Mesenteric fat pad (tissue), 1 donor: Measurements from ENCODE around the gene KATNA1. TPM values are rescaled to one million over a fixed set of nuclear protein-coding genes. Genes with fewer than 3 reads are reported as not detected.
"Not testable (repeated sequence)": the region's sequence is repeated elsewhere in the genome, so short reads cannot be mapped to it uniquely, and the experiment has no call there.

Source experiments
- DNase-seq: peaks from one replicate; pipeline ENCODE4 v3.0.0-alpha.2; 2020; ENCODE audit warnings: low spot score
- long read RNA-seq: library from polyadenylated mRNA; unstranded; transcript quantifications from one replicate; pipeline ENCODE4 v2.0.0, GENCODE V29; 2020
- total RNA-seq: library from RNA; stranded (reverse); fragmentation: NEBNext Ultra II Directional; extraction: Animal tissue kit (Norgen Biotek cat#: 25700); gene quantifications from one replicate; pipeline ENCODE4 v1.2.1, GENCODE V29; 2021
- donor health status: DM: yes; HTN: yes; CAD: no.

The KATNA1 gene
- total RNA-seq, result 16.5 TPM
- long read RNA-seq, transcript KATNA1-203 (11 exons, 1,984 nt), result major isoform, 53 of 72 reads
- long read RNA-seq, partial matches to known transcripts, result 5 of 72 reads
- long read RNA-seq, other reads (novel, unspliced or antisense), result 14 of 72 reads

DNA sequence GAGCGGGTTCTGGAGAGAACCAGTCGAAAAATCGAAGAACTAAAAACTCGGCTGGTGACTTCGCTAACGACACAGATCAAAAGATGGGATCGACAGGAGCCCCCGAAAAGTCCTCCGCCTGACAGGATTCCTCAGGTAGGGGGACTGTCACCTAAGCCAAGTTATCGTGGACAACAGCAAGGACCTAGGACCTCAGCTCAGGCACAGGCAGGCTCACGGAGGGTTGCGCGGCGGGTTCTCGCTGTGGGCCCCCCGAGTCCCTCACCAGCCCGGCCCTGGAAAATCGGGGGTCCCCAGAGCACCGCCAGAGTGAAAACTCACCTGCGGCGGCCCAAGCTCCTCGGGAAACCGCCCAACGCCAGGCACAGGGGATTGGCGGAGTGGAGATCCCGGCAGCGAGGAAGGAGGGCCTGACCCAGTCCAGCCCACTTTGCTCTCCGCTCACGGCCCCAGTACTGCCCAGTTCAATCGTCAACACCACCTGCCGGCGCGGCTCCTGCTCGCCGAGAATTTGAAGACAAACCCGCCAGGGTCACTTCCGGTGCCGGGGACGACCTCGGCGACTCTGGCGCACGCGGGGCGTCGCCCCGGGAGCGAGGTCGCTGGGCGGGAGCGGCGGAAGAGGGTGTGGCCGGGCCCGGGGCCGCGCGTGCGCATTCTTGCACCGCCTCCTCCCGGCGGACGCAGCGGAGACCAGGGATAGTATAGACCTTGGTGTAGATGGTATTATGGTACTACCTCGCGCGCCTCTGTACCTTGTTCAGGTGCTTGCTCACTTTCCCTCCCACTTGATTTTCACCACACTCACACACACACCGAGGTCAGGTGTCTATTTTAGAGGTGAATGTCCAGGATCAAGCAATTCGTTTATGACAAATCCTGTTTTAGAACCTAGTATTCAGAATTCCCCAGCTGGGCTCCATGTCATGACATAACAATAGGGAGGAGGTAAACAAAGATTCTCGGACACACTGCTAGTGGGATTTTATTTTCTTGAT, at the start of gene KATNA1:
TSS of gene KATNA1 (minus strand) at position 567 of the 998 bp plus-strand sequence. CDS start 10,167 bp downstream, outside the sequence.
- peak; percentile 95 for DNase-seq

DNA sequence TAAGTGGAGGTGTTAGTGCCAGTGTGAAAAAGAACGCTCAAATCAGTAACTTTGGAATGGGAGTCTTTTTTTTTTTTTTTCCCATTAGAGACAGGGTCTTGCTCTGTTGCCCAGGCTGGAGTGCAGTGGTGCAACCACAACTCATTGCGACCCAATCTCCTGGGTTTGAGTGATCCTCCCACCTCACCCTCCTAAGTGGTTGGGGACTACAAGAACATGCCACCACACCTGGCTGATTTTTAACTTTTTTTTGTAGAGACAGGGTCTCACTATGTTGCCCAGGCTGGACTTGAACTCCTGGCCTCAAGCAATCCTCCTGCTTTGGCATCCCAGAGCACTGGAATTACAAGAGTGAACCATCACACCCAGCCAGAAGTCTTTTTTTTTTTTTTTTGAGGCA, 49.7 kb upstream of the KATNA1 start:
- no peak for DNase-seq

- no peak for DNase-seq
Measured at GRCh38 chr6:149696901-149697300, 48.4 kb upstream of the KATNA1 start.

- no peak for DNase-seq
Measured at GRCh38 chr6:149694921-149695320, 46.4 kb upstream of the KATNA1 start.

DNA sequence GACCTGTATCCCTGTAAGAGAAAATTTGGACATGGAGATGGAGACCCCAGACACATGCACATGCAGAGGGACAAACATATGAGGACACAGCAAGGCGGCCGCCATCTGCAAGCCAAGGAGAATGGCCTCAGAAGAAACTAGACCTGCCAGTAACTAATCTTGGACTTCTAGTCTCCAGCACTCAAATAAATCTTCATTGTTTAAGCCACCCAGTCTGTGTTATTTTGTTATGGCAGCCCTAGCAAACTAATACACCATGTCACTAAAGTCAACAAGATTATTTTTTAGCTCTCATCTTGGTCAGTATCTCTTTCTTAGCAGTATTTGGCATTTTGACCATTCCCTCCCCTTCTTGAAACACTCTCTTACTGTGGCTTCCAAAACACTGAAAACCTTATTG, 42.7 kb upstream of the KATNA1 start:
- no peak for DNase-seq

- DNase-seq, result no peak
Measured at GRCh38 chr6:149686230-149686629, 37.7 kb upstream of the KATNA1 start.

DNA sequence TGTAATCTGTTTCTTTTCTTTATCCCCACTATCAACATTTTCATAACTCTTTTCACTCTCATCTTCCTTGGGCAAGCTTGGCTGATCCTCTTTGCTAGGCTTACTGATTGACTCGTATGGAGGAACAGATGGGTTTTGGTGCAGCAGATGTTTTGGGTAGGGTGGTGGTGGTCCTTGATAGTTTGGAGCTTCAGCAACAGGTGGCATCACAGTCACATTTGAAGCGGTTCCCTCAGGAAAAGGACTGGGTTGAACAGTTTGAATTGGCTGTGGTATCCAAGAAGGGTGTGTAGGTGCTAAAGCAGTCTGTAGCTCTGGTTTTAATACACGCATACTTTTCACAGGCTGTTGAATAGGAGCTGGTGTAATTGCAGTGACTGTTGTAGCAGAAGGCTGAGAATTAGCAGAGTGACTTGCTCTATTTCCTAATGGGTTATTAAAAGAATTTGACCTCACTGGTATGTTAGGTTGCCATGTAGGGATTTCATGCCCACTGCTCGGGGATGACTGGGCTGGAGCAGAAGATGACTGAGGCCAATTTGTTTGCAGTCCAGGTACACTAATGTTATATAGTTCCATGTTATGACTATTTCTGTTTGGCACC, 34.8 kb upstream of the KATNA1 start:
- DNase-seq, result no peak

GRCh38 chr6:149681845-149682244, 33.3 kb upstream of the KATNA1 start:
- not testable (repeated sequence) for DNase-seq

GRCh38 chr6:149681209-149681608, 32.7 kb upstream of the KATNA1 start:
- no peak for DNase-seq

- DNase-seq, result no peak
Measured at GRCh38 chr6:149680503-149680902, 32.0 kb upstream of the KATNA1 start.

DNA sequence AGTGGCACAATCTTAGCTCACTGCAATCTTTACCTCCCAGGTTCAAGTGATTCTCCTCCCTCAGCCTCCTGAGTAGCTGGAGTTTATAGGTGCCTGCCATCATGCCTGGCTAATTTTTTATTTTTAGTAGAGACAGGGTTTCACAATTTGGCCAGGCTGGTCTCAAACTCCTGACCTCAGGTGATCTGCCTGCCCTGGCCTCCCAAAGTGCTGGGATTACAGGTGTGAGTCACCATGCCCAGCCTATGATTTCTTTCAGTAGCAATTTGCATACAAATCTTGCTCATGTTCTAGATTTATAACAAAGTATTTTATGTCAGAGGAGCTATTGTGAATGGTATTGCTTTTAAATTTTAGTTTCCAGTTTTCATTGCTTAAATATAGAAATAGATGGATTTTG, 23.8 kb upstream of the KATNA1 start:
- not testable (repeated sequence) for DNase-seq

DNA sequence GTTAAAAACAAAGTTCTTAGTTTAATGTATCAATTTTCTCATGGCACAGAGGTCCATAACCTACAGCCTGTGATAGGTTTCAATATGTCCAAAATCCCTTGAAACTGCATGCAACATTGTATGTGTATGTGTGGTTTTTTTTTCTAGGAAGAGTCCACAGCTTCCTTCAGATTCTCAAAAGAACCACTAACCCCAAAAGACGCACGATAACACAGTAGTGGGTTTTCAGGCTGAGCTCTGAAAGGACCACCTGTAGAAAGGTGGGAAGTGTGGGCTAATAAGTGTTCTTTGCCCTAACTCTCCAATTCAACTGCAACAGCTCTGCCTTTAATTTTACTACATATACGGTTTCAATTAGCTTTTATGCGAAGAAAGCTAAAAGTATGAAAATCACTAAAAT, 11.5 kb upstream of the KATNA1 start:
- no peak for DNase-seq

- no peak for DNase-seq
Measured at GRCh38 chr6:149657441-149657840, 8.9 kb upstream of the KATNA1 start.

GRCh38 chr6:149651056-149651455, 2.5 kb upstream of the KATNA1 start:
- DNase-seq, result no peak

DNA sequence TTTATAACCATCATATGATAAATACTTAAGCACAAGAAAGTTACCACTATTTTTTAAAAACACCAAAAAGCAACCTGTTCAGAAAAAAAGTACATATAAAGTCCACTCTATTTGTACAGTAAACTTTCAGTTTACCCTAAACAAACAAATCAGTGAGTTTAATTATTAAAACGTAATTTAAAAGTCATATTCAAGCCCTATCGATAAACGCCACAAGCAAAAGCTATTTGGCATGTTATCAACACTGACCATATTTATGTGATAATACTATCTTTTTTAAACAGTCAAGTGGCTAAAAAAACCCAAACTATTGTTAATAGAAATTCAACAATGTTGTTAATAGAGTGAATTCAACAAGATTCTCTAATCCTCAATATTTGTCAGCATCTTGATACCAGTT, 1.9 kb downstream of the KATNA1 start:
- DNase-seq, result no peak

DNA sequence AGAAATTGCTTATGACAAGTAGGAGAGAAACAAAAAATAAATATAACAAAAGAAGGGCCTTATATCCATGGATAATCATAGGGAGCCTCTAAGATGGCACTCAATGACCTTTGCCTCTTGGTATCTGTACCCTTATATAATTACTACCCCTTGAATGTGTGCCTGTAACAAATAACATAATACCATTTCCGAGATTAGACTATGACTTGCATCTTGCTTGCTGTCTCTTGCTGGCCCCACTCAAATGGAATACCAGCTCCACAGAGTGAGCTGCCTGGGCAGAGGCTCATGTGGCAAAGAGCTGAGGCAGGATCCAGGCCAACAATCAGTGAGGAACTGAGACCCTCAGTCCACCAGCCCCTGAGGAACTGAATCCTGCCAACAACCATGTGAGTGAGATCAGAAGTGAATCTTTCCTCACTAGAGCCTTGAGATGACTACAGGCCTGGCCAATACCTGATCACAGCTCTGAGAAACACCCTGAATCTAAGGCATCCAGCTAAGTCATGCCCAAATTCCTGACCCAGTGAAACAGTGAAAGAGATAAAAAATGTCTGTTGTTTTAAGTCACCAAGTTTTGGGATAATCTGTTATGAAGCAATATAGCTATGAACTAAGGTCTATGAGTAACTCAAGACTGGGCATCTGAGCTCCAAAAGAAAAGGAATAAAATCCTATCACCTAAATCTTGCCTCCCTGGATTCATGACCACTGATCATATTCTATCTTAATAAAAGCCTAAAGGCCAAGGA, 5.5 kb downstream of the KATNA1 start:
- DNase-seq, result no peak

DNA sequence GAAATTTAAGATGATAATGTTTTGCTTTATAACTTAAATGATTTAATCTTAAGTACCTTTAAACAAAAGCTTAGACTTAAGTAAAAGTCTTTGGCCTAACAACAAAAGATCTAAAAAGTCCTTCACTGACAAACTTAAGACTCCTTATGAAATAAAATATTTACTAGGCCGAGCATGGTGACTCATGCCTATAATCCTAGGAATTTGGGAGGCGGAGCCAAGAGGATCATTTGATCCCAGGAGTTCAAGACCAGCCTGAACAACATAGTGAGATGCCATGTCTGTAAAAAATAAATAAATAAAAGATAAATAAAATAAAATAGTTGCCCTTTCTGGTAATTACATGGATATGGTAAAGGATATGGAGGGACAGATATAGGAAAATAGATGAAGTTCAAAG, 12.4 kb downstream of the KATNA1 start:
- DNase-seq, result no peak

GRCh38 chr6:149634315-149634714, 14.2 kb downstream of the KATNA1 start:
- DNase-seq, result no peak

GRCh38 chr6:149628875-149629510, 19.5 kb downstream of the KATNA1 start:
- no peak for DNase-seq

- DNase-seq, result no peak
Measured at GRCh38 chr6:149627672-149628071, 20.8 kb downstream of the KATNA1 start.

GRCh38 chr6:149615805-149616204, 32.7 kb downstream of the KATNA1 start:
- no peak for DNase-seq
